Measurements from ENCODE around the gene PRKAG3.

DNA sequence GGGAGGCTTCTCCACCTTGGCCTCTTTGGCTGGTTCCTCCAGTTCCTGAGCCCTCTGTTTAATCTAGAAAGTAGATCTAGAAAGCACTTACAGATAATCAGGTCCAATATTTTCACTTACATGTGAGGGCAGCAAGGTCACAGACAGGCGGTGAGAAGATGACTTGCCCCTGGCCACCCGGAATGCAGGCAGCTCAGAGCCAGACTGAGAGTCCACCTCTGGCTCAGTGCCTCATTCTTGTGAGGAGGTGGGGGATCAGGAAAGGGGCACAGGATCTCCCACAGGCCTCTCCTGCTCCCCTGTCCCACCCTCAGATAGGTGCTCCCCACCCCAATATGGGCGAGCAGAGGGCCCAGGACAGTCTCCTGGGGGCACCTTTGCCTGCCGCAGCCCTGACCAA is 33.8 kb upstream of the PRKAG3 start:
- TF ChIP-seq, protein P1, sequence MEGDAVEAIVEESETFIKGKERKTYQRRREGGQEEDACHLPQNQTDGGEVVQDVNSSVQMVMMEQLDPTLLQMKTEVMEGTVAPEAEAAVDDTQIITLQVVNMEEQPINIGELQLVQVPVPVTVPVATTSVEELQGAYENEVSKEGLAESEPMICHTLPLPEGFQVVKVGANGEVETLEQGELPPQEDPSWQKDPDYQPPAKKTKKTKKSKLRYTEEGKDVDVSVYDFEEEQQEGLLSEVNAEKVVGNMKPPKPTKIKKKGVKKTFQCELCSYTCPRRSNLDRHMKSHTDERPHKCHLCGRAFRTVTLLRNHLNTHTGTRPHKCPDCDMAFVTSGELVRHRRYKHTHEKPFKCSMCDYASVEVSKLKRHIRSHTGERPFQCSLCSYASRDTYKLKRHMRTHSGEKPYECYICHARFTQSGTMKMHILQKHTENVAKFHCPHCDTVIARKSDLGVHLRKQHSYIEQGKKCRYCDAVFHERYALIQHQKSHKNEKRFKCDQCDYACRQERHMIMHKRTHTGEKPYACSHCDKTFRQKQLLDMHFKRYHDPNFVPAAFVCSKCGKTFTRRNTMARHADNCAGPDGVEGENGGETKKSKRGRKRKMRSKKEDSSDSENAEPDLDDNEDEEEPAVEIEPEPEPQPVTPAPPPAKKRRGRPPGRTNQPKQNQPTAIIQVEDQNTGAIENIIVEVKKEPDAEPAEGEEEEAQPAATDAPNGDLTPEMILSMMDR (IDR thresholded peaks at IDR 0.05), result no peak
- TF ChIP-seq POLR2A (IDR thresholded peaks at IDR 0.05; ENCODE audit: low read depth) (no peak), EP300 (IDR thresholded peaks at IDR 0.05) (no peak)
